Activated CD8-positive, alpha-beta memory T cell treated with anti-CD3 and anti-CD28 coated beads for 48 hours (primary cell): ENCODE measurements around the gene UBE2V1.
"Not testable (repeated sequence)": the region's sequence is repeated elsewhere in the genome, so short reads cannot be mapped to it uniquely, and the experiment has no call there.

Experiments
- DNase-seq, 3 experiments: peaks; one replicate each; pipeline ENCODE4 v3.0.0-alpha.2; 2020; ENCODE audit warnings: low read depth in 2 of 3, low spot score in 2 of 3

UBE2V1 gene

GRCh38 chr20:50065325-50065615, 47.7 kb downstream of the UBE2V1 start:
- no peak for DNase-seq

DNA sequence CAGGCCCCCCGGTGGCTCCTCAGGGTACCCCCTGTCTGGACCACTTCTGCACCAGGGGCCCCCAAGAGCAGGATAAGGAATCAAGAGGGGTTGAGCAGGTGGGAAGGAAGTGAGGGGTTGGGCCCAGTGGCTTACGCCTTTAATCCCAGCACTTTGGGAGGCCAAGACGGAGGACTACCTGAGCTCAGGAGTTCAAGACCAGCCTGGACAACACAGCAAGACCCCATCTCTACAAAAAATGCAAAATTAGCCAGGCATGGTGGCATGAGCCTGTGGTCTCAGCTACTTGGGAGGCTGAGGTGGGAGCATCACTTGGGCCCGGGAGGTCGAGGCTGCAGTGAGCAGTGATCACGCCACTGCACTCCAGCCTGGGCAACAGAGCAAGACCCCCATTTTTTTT, 49.2 kb downstream of the UBE2V1 start:
- not testable (repeated sequence) for DNase-seq

DNA sequence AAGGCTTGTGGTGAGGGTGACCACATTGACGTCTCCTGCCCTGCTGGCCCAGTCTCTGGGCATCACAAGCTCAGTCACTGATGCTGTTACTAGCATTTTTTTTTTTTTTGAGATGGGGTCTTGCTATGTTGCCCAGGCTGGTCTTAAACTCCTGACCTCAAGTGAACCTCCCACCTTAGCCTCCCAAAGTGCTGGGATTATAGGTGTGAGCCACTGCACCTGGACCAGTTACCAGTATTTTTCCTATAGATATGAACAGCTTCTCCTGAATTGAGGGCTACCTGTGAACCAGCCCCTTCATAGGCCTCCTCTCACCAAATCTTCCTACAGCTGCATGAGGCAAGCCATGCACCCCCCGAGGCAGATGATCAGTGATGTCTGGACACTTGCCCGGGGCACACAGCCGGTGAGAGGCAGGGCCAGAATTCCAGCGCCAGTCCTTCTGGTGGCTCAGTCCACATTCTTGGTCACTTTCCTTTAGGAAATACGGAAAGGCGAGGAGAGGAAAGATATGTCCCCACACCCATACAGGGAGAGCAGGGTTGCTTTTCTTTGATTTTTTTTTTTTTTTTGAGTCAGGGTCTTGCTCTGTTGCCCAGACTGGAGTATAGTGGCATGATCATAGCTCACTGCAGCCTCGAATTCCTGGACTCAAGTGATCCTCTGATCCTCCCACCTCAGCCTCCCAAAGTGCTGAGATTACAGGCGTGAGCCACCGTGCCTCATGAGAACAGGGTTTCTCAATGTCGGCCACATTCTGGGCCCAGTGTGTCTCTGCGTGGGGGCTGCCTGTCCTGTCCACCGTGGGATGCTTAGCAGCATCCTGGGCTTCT, 50.7 kb downstream of the UBE2V1 start:
- DNase-seq = no peak

- no peak for DNase-seq
Measured at GRCh38 chr20:50061151-50062005, 51.6 kb downstream of the UBE2V1 start.

GRCh38 chr20:50058662-50059402, 54.1 kb downstream of the UBE2V1 start:
- no peak for DNase-seq

DNA sequence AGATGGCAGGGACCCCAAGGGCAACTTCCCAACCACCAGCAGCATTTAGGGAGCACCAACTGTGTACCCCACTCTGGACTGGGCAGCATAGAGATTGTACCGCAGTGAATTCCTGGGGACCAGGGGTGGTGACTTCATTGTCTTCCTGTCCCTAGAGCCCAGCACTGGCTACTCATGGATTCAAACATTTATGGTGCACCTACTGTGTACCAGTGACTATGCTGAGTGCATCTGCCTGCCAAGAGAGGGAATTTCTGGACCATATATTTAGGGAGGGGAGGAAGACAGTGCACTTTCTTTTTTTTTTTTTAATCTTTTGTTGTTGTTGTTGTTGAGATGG, 55.3 kb downstream of the UBE2V1 start:
- no peak for DNase-seq

DNA sequence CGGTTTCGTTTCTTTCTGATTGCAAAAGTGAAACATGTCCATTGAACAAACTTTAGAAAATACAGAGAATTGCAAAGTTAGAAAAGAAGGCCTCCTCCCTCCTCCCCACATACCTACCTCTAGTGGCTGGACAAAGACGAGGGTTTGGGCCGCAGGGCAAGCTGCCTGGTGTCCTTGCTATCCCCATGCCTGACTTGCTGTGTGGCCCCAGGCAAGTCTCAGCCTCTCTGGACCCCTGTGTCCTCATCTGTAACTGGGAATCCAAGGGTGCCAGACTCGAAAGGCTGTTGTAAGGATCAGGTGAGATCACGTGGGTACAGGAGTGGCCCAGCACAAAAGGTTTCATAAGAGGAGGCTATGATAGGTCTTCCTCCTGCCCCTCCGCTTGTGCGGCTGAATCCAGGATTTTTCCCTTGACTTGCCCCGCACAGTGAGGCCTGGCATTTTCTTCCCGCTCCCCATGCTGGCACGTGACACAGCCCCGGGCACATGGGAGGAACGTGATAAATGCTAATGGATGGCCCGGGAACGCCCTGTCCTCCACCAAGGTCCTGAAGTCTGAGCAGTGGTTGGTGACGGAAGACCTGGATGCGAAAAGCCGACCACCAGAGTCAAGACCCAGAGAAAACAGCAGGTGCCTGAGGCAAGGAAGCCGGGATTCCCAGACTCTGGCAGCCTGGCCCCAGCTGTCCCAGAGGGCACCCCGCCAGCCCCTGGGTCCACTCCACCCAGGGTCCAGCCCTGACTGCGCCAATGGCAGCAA, 55.8 kb downstream of the UBE2V1 start:
- DNase-seq = no peak

DNA sequence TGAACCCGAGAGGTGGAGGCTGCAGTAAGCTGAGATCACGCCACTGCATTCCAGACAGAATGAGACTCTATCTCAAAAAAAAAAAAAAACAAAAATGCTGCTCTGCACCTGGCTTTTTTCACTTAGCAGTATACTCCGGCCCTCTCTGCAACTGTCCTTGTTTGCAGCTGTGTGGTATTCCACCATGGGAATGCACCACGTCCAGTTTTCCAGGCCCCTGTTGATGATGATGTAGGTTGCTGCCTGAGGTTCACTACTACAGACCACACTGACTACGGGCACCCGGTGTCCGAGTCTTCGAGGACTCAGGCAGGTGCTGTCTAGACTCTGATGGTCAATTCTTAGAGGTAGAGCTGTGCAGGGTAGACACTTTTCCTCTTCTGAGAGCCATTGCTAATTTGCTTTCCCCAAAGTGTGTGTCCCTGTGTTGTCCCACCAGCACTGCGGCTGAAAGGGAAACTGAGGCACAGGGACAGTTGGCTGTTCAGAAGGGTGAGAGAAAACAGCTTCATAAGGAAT, 56.5 kb downstream of the UBE2V1 start:
- no peak for DNase-seq

- no peak for DNase-seq
Measured at GRCh38 chr20:50055524-50056083, 57.3 kb downstream of the UBE2V1 start.

DNA sequence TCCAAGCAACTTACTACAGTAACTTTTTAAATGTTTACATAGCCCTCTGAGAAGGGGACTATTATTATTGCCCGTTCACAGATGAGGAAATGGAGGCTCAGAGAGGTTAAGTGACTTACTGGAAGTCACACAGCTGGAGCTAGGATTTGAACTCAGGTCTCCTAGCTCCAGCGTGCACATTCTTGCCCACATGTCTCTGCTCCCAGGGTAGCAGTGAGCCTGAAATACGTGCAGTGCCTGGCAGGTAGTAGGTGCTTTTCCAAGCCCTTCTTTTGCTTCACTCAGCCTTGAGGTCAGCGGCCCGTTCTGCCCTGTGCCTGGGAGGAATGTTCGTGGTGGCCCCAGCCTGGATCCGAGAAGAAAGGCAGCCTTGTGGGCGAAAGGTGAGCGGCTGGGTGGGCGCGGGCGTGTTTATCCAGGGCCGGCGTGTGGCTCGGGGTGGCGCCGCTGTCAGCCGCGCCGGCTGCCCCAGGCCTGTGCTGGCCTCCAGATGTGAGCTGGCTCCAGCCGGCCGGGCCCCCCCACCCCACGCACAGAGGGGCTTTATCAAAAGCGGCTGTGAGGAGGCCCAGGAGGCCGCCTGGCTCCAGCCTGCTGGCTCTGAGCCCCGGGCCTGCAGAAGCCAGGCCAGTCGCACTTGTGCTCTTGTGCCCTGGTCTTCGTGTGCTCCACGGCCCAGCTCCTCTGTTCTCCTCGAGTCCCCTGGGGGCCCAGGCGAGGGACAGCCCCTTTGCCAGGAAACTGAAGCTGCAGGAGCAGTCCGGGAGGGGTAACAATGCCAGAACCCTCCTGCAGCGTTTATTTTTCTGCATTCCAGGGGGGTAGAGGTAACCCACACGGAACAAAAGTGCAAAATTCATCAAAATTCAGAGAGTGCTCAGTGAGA, 58.1 kb downstream of the UBE2V1 start:
- DNase-seq = no peak

DNA sequence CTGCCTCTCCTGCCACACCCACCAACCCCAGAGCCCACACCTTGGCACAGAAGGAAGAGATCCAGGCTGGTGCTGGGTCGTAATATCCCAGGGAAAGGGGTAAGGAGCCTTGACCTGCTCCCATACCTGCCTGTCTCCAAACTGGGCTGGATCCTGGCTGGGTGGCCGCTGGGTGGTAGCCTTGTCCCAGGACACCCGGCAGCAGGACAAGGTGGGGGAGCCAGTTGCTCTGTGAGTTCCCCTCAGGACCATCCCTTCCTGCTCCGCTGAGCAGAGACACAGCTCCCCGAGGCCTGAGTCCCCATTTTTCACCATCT, 58.8 kb downstream of the UBE2V1 start:
- no peak for DNase-seq

- no peak for DNase-seq
Measured at GRCh38 chr20:50053362-50054230, 59.4 kb downstream of the UBE2V1 start.

DNA sequence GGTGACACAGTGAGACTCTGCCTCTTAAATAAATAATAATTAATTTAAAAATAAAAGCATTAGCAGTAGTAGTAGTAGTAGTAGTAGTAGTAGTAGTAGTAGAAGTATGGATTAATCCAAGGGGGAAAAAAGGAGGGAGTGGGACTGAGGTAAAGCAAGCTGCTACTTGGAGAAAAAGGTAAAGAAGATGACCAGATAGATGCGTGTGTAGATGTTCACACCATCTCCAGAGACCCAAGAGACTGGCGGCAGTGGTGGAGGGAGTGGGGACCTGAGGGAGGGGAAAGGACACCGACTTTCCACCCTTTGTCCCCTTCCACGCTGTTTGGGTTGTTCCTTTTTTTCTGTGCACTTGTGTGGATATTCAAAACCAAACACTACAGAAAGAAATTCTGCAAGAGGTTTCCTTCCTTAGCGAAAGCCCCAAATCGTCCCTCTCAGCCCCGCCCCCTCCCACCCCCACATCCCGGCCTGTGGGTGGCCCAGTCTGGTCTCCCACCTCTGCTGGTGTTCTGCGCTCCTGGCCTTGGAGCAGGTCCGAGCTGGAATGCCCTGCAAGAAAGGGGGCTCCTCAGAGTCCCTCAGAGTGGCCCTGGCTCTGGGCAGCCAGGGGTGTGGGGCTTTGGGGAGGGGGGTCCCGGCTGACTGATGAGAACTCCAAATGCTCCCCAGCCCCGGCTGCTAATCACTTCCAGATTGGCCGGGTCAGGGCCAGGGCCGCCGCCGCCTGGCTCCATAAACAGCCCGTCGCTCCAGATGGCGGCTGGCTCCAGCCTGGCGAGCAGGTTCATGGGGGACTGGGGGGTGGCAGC, 60.2 kb downstream of the UBE2V1 start:
- no peak for DNase-seq

DNA sequence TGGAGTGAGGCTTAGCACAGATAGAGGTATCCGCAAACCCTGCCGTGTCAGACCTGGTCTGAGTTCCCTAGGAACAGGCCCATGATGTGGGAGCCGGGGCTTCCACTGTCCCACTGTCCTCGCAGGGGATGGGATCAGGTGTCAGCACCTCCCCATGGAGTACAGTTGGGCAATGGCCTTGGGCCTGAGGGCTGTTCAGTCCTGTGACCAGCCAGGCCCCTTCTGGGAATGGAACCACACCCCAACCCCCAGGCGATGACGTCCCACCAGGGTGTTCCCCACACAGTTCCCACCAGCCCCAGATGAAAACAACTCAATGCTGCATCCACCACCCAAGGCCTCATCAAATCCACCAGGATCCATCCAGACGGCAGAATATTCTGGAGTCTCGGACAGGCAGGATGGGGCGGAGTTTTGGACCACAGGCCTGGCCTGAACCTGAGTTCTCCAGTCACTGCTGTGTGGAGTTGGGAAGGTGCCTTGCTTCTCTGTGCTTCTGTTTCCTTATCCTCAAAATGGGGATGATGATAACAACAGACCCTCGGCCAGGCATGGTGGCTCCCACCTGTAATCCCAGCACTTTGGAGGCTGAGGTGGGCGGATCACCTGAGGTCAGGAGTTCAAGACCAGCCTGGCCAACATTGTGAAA, 62.2 kb downstream of the UBE2V1 start:
- DNase-seq = no peak

- DNase-seq = no peak
Measured at GRCh38 chr20:50050214-50050613, 62.7 kb downstream of the UBE2V1 start.

DNA sequence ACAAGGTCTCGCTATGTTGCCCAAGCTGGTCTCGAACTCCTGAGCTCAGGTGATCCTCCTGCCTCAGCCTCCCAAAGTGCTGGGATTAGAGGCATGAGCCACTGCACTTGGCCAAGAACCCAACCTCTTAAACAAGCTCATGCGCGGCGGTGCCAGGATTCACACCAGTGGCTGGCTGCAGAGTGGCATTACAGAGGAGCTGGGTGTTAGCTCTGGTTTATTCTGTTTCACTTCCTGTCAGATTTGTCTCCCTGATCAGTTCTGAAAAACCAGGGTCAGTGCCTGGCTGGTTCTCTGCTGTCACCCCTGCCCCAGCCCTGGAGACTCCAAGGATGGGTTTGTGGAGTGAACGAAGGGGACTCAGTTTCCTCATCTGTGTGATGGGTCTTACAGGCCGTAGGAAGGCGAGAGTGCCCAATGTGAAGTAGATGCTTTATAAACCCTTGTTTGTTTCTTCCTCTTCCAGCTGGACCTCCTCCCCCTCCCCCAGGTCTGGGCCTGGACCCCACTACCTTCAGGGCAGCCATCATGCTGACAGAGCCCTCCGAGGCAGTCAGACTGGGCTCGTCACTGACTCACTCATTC, 63.4 kb downstream of the UBE2V1 start:
- no peak for DNase-seq
